Ramos (cell line): ENCODE data around the gene RBMY1F.
"Not testable (repeated sequence)": the region's sequence is repeated elsewhere in the genome, so short reads cannot be mapped to it uniquely, and the experiment has no call there.

Source experiments
- in situ Hi-C: fragments of 300-500 bp; cut with MboI; formaldehyde crosslinking; loops from one replicate; pipeline ENCODE4 v1.14.3; 2022; ENCODE audit warnings: low sequenced_read_pairs; ENCODE audit not compliant: unreplicated experiment

RBMY1F gene

DNA sequence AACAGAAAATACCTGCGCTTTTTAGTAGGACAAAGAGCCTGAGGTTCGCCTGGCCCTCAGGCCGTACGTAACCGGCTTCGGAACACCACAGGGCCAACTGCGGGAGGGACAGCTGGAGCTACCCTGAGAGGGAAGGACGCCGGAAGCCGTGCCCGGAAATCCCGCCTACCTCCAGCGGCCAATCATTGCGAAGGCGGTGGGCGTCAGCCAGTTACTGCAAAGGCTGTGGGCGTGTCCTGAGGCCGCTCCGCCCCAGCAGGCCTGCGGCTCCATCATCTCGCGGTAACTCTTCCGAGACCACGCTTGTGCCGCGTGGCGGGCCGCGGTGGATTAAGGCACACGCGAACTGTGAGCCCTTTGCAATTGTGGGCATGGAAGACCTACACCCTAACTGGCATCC, at the start of gene RBMY1F:
RBMY1F (minus strand) TSS at position 101 of the 400 bp plus-strand sequence. CDS start 1,954 bp downstream, outside the sequence.
- in situ Hi-C loops = not testable (repeated sequence)

DNA sequence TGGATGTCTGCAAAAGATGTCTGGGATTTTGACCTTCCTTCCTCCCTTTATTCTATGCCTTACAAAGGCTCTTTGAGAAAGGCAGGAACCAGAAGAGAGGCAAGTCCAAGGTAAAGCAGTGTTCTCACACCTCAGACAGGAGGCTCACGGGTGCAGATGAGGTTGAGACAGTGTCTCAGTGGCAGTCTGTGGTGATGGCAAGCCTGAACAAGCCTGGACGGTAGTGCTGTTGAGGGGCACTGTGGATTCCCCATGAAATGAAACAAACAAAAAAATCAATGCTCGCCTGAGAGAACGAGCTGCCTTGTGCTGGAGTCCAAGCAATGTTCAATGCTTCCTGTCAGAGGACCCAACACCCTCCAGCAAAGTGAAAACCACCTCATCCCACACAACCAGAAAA, 31.6 kb downstream of the RBMY1F start:
- in situ Hi-C loops = not testable (repeated sequence)

DNA sequence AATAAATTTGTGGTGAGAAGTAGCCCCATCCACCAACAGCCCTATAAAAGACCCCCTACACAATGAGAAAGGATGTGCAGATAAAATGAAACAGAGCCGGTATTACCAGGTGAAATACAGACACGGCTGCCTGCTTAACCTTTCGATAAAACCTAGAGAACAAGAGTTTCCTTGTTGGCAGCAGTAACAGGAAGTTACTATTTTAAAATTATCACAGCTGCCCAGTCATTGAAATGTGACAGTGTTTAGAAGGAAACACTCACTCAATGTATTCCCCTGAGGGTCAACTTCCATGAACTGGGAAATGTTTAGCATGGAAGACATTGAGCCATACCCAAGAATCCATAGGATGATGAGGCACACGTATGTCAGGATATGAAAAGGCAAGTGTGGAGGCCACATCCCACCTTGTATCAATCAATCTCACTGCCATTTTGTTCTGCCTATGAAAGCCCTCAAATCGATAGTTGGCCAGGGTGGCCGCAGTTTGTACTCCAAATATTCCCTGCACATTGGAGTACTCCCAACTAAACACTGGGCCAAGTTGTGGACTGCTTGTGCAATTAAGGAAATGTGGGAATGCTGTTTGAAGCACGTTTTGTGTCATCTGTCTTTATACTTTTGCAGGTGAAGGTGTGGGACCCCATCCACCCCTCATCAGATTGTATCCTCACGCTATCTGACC, 41.6 kb downstream of the RBMY1F start:
- in situ Hi-C loops = not testable (repeated sequence)

DNA sequence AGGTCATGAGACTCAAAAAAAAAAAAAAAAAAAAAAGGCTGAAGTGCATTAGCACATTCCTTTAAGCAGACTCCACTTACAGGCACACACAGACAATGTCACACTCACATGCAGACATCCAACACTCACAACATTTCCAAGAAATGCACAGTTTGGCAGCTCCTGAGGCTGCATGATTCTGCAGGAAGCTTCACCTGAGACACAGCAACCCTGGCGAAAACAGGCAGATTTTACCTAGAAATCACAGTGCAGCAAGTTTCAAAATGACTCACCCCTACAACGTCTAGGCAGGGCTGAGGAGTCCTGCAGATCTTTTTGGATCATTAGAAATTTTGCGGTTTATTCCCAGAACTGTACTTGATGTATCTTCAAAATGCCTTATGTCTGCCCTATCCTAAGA, 48.0 kb downstream of the RBMY1F start:
- in situ Hi-C loops = not testable (repeated sequence)

- in situ Hi-C loops = not testable (repeated sequence)
These were observed 52.2 kb downstream of the RBMY1F start for GRCh38 chrY:22130494-22130893.
